Mammary epithelial cell (primary cell): ENCODE measurements around the gene FTSJ1.
"Not testable (repeated sequence)": the region's sequence is repeated elsewhere in the genome, so short reads cannot be mapped to it uniquely, and the experiment has no call there.

Experiments used
- CTCF ChIP-seq, 2 donors: IDR thresholded peaks in 1 of 2; conservative IDR thresholded peaks in 1 of 2; 2 replicates each; pipeline ENCODE4 v1.5.1; 2011 to 2012; ENCODE audit warnings: inconsistent platforms in 2 of 2, low read length in 2 of 2, mild to moderate bottlenecking in 2 of 2, control low read depth in 1 of 2, low read depth in 1 of 2; ENCODE audit not compliant: insufficient read depth in 1 of 2; ENCODE audit errors: extremely low read depth in 1 of 2
- EZH2 ChIP-seq: IDR thresholded peaks from 2 replicates; pipeline ENCODE4 v1.6.1; 2012; ENCODE audit warnings: low read length, inconsistent platforms, borderline replicate concordance

- not testable (repeated sequence) for TF ChIP-seq CTCF (conservative IDR thresholded peaks at IDR 0.05 in 1 of 2, IDR thresholded peaks at IDR 0.05 in 1 of 2; ENCODE audit: extremely low read depth in 1 of 2, insufficient read depth in 1 of 2, low read depth in 1 of 2, low read length in 2 of 2); EZH2
Observed at GRCh38 chrX:48433713-48434112, 42.3 kb upstream of the FTSJ1 start.
